GM13977 (cell line): ENCODE results near the gene EIF4E1B.

Experiments used
- DNase-seq: peaks from one replicate; pipeline ENCODE4 v3.0.0; 2012; ENCODE audit warnings: low spot score
- CTCF ChIP-seq: IDR thresholded peaks from 2 replicates; pipeline ENCODE4 v1.5.1; 2012; ENCODE audit warnings: mild to moderate bottlenecking, control low read depth; ENCODE audit not compliant: insufficient read depth; ENCODE audit errors: extremely low read depth, missing control alignments
- in situ Hi-C: fragments of 300-500 bp; cut with MboI; formaldehyde crosslinking; loops from one replicate; pipeline ENCODE4 v1.12.0; 2022; ENCODE audit warnings: low sequenced_read_pairs, low pct_unique_long_range_greater_than_20kb, mixed read lengths, inconsistent platforms; ENCODE audit not compliant: unreplicated experiment

Gene EIF4E1B

DNA sequence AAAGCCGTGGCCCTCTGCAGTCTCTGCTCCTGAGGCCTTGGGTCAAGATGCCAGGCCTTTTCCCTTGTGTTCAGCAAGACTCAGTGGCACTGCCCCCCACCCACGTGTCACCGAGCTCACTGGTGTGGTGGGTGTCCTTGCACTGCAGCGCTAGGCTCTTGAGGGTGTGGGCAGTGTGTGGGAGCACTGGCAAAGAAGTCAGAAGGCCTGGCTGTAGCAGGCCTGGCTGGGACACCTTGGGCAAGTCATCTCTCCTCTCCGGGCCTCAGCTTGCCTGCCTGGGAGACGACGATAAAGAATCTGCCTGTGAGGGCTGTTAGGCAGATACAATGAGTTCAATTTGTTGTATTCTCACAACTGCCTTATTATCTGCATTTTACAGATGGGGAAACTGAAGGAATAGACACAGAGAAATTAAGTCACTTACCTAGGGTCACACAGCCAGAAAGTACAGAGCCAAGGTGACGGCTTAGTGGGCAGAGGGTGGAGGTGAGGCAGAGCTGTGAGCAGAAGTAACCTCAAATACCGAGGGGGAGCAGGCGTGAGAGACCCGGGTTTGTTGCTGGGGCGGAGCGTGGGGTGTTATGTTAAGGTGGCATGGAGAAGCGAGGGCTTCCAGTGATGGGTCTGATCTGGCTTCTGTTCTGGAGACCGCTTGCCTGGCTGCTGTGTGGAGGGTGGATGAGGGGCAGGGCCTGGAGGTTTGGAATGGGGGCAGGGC lies 18.2 kb downstream of the EIF4E1B start:
- no peak for TF ChIP-seq CTCF
- no peak for DNase-seq
- in situ Hi-C loops, result no loop called here

DNA sequence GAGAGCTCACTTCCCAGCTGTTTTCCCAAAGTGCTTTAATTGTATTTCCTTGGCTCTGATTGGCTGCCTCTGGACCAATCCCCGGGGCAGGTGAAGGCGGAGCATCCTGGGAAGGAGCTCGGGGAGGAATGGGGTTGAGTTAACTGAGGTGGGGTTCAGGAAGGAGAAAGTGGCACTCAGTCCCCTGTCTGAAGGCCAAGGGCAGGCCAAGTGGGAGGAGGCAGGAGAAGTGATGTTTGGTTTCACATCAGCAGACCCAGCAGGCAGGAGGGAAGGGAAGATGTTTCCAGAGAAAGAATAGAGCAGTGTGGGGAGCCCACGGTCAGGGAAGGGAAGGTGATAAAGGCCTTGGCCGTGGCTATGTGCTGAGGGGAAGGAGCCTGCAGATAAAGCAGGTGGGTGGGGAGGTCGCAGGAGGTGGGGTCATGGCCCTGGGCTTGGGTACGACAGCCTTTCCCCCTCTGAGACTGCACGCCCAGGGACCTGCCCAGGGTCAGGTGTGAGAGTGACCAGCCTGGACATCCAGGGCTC lies 19.9 kb downstream of the EIF4E1B start:
- no peak for TF ChIP-seq CTCF
- in situ Hi-C loops, result loop anchor here (25.0 kb wide), 1 partner anchor 462 kb away; no protein-coding TSS in a partner anchor
- no peak for DNase-seq

GRCh38 chr5:176651472-176651980 lies 21.1 kb downstream of the EIF4E1B start:
- in situ Hi-C loops, result loop anchor here (25.0 kb wide), 1 partner anchor 461 kb away; no protein-coding TSS in a partner anchor
- no peak for TF ChIP-seq CTCF
- no peak for DNase-seq

DNA sequence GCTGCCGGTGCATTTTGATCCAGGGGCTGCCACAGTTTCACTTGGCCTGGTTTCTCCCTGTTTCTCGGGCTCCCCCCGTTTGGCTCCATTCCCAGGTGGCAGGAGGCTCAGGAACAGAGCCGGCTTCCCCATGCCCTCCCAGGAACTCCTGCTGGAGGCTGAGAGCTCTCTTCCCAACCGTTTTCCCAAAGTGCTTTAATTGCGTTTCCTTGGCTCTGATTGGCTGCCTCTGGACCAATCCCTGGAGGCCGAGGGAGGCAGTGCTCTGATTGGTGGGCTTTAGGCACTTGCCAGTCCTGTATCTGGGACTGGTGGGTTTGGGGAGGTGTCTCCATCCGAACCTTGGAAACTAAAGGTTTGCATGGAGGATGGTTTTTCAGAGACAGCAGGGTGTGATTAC lies 21.7 kb downstream of the EIF4E1B start:
- DNase-seq, result no peak
- in situ Hi-C loops, result loop anchor here (25.0 kb wide), 1 partner anchor 460 kb away; no protein-coding TSS in a partner anchor
- TF ChIP-seq CTCF, result no peak

- DNase-seq, result no peak
- TF ChIP-seq CTCF, result no peak
- in situ Hi-C loops, result loop anchor here (25.0 kb wide), 1 partner anchor 459 kb away; no protein-coding TSS in a partner anchor
Measured at GRCh38 chr5:176653401-176654385, 23.2 kb downstream of the EIF4E1B start.

GRCh38 chr5:176654856-176655255 lies 24.4 kb downstream of the EIF4E1B start:
- TF ChIP-seq CTCF, result no peak
- DNase-seq, result no peak
- in situ Hi-C loops, result loop anchor here (25.0 kb wide), 1 partner anchor 457 kb away; no protein-coding TSS in a partner anchor
